ENCODE data around the gene DDX54.

DNA sequence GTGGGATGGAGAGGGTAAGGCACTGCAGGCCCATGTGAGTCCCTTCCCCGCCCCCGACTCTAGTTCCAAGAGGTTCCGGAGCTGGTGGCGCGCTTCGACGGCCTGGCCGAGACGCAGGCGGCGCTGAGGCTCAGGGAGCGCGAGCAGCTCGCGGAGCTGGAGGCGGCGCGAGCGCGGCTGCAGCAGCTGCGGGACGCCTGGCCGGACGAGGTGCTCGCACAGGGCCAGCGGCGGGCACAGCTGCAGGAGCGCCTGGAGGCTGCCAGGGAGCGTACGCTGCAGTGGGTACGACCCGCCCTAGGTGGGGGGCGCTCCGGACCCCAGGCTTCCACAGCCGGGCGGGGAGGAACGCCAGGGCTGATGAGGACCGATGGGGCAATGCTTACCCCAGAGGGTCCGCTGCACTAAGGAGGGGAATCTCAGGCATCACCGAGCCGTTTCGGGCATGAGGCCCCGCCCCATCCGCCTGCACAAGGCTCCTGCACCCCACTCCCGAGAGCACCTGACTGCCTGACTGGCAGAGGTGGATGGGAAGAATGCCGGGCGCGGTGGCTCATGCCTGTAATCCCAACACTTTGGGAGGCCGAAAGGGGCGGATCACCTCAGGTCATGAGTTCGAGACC lies 30.8 kb downstream of the DDX54 start:
- TF ChIP-seq, protein P1, sequence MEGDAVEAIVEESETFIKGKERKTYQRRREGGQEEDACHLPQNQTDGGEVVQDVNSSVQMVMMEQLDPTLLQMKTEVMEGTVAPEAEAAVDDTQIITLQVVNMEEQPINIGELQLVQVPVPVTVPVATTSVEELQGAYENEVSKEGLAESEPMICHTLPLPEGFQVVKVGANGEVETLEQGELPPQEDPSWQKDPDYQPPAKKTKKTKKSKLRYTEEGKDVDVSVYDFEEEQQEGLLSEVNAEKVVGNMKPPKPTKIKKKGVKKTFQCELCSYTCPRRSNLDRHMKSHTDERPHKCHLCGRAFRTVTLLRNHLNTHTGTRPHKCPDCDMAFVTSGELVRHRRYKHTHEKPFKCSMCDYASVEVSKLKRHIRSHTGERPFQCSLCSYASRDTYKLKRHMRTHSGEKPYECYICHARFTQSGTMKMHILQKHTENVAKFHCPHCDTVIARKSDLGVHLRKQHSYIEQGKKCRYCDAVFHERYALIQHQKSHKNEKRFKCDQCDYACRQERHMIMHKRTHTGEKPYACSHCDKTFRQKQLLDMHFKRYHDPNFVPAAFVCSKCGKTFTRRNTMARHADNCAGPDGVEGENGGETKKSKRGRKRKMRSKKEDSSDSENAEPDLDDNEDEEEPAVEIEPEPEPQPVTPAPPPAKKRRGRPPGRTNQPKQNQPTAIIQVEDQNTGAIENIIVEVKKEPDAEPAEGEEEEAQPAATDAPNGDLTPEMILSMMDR (IDR thresholded peaks at IDR 0.05; ENCODE audit: low read depth, low read length): no peak
- no peak for TF ChIP-seq EZH2phosphoT487 (IDR thresholded peaks at IDR 0.05; ENCODE audit: low read depth)
